ENCODE data around the gene DMRTA1.
"Not testable (repeated sequence)": the region's sequence is repeated elsewhere in the genome, so short reads cannot be mapped to it uniquely, and the experiment has no call there.

Gene DMRTA1

GRCh38 chr9:22469928-22470544 lies 23.4 kb downstream of the DMRTA1 start:
- DNase-seq = peak; percentile 57

GRCh38 chr9:22481566-22481965 lies 34.9 kb downstream of the DMRTA1 start:
- DNase-seq = no peak

GRCh38 chr9:22483528-22484070 lies 37.0 kb downstream of the DMRTA1 start:
- DNase-seq = no peak

GRCh38 chr9:22496197-22496596 lies 49.6 kb downstream of the DMRTA1 start:
- not testable (repeated sequence) for DNase-seq
